Measurements from ENCODE around the gene SOHLH2.

DNA sequence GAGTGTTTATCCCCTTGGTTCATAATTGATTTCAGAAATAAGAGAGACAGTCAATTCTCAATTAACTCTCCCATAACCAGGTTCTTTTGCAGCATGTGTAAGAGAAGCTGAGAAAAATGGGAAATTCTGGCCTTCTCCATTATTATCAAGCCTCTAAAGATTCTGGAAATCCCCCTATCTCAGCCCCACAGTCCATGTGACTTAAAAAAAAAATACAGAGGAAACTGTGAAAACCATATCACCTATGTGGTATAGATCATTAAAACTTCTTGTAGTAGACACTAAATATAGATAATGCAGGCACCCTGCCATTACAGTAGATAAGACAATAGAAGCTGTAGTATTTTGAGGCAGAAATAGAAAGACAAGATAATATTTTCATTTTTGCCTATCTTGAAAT lies 34.3 kb upstream of the SOHLH2 start:
- TF ChIP-seq CTCF (conservative IDR thresholded peaks at IDR 0.05) (no peak), ZFX (IDR thresholded peaks at IDR 0.05) (no peak)
